NB4 (cell line): ENCODE results near the gene CELF1.

Experiments used
- DNase-seq: peaks from one replicate; pipeline ENCODE4 v3.0.0; 2010; ENCODE audit warnings: low read depth
- H3K4me3 ChIP-seq: one replicate; pipeline ENCODE4 v1.5.1; 2011; ENCODE audit warnings: mild to moderate bottlenecking, low read depth, low read length, moderate library complexity
- MYC ChIP-seq: IDR thresholded peaks from 2 replicates; pipeline ENCODE4 v1.6.1; 2011; ENCODE audit warnings: low read depth, low read length
- POLR2A ChIP-seq: IDR thresholded peaks from 2 replicates; pipeline ENCODE4 v1.6.1; 2011; ENCODE audit warnings: mild to moderate bottlenecking; ENCODE audit not compliant: insufficient read length; ENCODE audit errors: extremely low read depth
- TF ChIP-seq, protein P1 (sequence below): IDR thresholded peaks from one replicate; pipeline ENCODE4 v1.5.1; 2012; ENCODE audit warnings: low read depth, low read length
- TF ChIP-seq, protein P2 (sequence below): IDR thresholded peaks from 2 replicates; pipeline ENCODE4 v1.6.1; 2011; ENCODE audit warnings: low read depth, low read length

The CELF1 gene

DNA sequence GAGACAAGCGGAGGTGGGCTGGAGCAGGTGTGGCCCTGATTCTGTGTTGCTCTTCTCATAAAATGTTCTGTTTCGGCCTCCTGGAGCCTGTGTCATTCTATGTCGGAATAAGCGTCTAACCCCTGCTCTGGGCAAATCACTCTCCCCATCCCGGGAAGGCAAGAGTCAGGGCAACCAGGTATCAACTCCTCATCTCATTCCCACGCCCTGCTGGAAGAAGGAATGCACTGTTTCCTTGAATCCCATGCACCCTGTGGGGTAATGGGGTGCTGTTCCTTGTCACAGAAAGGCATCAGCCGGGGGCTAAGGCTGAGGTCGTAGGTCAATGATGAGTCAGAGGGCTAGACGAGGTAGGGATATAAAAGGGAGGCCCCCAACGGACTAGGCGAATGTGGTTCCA, 36.2 kb upstream of the CELF1 start:
- peak overlapping the region; percentile 88 for H3K4me3 ChIP-seq
- TF ChIP-seq POLR2A (no peak), MYC (no peak)
- TF ChIP-seq, protein P1, sequence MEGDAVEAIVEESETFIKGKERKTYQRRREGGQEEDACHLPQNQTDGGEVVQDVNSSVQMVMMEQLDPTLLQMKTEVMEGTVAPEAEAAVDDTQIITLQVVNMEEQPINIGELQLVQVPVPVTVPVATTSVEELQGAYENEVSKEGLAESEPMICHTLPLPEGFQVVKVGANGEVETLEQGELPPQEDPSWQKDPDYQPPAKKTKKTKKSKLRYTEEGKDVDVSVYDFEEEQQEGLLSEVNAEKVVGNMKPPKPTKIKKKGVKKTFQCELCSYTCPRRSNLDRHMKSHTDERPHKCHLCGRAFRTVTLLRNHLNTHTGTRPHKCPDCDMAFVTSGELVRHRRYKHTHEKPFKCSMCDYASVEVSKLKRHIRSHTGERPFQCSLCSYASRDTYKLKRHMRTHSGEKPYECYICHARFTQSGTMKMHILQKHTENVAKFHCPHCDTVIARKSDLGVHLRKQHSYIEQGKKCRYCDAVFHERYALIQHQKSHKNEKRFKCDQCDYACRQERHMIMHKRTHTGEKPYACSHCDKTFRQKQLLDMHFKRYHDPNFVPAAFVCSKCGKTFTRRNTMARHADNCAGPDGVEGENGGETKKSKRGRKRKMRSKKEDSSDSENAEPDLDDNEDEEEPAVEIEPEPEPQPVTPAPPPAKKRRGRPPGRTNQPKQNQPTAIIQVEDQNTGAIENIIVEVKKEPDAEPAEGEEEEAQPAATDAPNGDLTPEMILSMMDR = no peak
- TF ChIP-seq, protein P2, sequence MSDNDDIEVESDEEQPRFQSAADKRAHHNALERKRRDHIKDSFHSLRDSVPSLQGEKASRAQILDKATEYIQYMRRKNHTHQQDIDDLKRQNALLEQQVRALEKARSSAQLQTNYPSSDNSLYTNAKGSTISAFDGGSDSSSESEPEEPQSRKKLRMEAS = no peak
- DNase-seq = peak; percentile 33

DNA sequence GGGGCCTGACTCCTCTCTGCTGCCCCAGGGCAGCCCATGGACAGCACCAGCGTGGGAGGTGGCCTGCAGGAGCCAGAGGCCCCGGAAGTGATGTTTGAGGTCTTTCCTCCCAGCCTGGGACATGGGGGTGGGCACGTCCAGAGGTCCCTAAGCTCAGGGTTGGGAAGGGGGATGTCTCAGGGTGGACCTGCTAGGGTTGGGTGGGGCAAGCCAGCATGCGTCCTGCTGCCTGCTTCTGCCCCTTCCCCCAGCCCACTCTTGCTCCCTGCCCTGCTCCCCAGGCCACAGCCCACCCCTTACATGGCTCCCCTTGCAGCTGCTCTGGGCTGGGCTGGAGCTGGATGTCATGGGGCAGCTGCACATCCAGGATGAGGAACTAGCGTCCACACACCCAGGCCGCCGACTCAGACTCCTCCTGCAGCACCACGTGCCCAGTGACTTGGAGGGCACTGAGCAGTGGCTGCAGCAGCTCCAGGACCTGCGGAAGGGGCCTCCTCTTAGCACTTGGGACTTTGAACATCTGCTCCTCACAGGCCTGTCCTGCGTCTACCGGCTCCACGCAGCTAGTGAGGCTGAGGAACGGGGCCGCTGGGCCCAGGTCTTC, 34.9 kb upstream of the CELF1 start:
- peak; percentile 96 for DNase-seq
- H3K4me3 ChIP-seq = peak overlapping the region; percentile 88
- TF ChIP-seq, protein P2 = peak; percentile 99
- peak; percentile 99 for TF ChIP-seq MYC
- TF ChIP-seq, protein P1 = no peak
- TF ChIP-seq POLR2A = peak; percentile 66

DNA sequence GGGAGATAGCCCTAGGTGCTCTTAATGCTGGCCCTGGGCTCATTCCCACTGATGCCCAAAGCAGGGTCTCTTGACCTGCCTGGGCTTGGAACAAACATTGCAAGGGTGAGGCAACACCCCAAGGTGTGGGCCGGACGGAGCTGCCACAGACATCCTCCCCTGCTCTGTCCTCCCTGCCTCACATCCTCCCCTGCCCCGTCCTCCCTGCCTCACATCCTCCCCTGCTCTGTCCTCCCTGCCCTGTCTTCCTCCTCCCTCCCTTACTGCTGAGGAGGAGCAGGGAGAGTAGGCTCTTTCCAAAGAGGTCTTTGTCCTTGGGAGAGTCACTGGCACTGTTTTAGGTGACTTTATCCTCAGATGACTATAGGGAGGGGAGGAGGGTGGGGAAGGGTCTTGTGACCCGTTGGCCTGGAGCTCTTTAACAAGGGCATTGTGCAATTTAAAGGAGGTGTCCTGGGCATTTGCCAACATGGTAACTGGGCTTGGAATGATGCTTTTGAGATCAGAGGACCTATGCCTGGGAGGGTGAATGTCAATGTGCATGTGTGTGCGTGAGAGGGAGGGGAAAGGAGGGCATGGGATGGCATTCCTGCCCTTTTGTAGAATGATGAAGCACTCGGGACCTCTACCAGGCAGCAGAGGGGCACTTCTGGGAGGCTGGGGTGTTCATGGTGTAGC, 34.2 kb upstream of the CELF1 start:
- TF ChIP-seq, protein P1 = no peak
- H3K4me3 ChIP-seq = peak overlapping the region; percentile 88
- DNase-seq = peak; percentile 70

DNA sequence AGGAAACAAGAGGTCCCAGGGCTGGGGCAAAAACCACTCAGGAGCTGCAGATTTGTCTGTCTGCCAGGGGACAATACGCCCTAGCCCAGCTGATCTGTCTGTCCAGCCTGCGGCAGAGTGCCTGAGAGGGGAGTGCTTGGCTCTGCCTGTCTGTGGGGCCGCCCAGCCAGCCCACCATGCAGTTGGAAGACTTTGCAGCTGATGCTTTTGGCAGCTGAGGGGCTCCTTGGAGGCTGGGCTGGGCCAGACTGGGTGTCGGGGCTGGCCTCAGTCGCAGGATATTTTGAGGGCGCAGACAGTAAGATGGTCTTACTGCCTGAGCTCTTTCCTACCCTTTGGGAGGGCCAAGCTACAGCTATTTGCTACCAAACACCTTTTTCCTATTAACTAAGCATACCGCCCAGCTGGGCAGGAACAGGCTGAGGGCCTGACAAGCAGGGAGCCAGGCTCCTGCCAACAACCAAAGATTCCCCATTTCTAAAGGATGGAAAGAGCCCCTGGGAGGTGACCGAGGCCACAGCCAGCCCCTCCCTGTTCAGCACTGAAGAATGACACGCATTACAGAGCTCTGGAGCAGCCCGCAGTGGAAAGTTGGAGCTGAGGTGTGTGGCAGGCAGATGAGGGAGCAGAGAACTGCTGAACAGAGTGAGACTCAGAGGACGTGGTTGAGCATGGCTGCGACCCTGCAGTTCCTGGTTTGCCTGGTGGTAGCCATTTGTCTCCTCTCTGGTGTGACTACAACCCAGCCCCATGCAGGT, 33.3 kb upstream of the CELF1 start, which contains the start of gene FAM180B:
Gene FAM180B (plus strand): TSS at position 581 of the 758 bp plus-strand sequence. CDS start 91 bp downstream, at position 672.
- H3K4me3 ChIP-seq = peak within 1 kb of the TSS; percentile 88
- DNase-seq = peak; percentile 37
- TF ChIP-seq, protein P2 = no peak
- TF ChIP-seq MYC (no peak), POLR2A (no peak)
- TF ChIP-seq, protein P1 = no peak

DNA sequence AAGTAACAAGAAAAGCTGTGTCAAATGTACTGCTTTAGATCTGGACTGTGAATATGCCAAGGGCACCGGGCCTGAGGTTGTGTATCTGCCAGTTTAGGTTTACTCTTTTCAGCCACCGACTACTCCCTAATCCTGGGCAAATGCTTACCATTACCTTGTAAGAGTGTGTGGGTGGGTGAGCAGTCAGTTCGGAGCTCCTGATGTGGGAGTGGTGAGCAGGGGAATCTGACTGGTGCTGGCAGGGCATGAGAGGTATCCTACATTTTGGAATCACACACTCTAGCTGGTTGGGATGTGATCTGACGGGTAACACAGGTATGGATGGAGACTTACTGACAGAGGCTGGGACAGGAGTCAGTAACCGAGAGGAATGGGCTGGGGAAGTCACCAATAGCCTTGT, 30.9 kb upstream of the CELF1 start:
- DNase-seq = no peak
- TF ChIP-seq MYC (no peak), POLR2A (no peak)
- TF ChIP-seq, protein P1 = no peak
- TF ChIP-seq, protein P2 = no peak
- no peak overlapping the region for H3K4me3 ChIP-seq
